Activated gamma-delta T cell treated with Interleukin-2 at 50 U/mL for 16 hours (primary cell): Measurements from ENCODE around the gene ADAMTS14.
"Not testable (repeated sequence)": the region's sequence is repeated elsewhere in the genome, so short reads cannot be mapped to it uniquely, and the experiment has no call there.

Experiments
- DNase-seq: peaks from one replicate; pipeline ENCODE4 v3.0.0-alpha.2; 2020

Gene ADAMTS14

DNA sequence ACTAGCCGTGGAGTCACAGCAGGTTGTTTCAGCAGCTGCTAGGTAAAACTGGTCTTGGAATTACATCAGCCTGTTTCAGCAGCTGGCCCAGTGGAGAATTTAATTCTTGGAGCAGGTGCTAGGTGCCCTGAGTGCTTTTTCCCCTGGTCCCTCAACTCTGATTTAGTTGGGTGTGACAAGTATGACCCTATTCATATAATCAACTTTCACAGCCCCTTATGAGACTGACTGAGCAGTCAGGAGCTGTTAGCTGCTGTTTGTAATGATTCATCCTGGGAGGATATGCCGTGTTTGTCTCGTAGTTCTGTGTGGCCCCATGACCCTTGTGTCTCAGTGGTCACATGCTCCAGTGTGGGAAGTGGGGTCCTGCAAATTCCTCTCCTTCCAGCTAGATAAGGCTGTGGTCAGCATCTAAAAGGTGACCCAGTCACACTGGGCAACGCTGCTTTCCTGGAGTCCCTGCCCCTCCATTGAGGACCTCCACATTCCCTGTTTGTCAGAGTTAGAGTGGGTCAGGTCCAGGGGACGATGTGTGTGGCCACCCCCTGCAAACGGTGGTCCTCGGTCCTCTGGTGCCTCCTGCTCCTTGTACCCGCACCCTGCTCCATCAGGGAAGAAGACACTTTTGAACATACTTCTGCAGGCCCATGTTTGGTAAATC, 84.5 kb downstream of the ADAMTS14 start:
- no peak for DNase-seq

DNA sequence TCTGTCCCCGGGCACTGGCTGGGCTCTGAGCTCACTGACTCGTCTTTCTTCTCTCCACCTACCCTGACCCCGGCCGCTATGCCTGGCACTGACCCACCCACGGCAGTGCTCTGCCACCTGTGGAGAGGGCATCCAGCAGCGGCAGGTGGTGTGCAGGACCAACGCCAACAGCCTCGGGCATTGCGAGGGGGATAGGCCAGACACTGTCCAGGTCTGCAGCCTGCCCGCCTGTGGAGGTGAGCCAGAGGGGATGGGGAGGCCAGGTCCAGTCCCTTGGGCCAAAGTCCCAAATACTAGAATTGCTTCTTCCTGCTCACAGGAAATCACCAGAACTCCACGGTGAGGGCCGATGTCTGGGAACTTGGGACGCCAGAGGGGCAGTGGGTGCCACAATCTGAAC, 85.5 kb downstream of the ADAMTS14 start:
- no peak for DNase-seq

DNA sequence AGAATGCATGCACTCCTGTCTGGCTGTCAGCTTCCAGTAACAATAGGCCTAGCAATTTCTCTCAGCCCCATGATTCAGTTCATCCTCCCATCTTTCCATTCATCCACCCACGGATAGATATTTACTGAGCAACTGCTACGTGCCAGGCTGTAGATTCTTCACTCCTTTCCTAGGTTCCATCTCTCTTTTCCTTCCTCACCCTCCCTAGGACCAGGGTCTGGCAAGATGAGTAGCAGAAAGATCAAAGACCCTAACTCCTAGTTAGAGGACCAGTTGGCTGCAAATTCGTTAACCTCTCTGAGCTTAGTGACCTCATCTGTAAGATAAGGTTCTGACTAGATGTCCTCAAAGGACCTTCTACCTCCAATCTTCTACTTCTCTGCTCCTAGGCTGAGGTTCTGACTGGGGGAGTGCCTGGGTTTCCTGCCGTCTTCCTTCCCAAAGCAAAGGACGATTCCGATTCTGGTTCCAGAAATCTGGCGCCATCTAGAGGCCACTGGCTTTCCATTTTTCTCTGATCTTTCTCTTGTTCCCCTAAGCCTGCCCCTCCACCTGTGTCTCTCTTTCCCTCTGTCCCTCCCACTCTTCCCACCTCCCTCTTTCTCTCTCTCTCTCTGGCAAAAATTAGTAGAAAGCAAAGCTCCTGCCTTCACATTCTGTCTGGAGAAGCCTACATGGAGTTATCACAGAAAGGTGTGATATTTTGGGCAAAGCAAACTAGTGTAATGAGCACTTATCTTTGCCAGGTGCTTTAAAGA, 86.6 kb downstream of the ADAMTS14 start:
- DNase-seq: peak; percentile 70

DNA sequence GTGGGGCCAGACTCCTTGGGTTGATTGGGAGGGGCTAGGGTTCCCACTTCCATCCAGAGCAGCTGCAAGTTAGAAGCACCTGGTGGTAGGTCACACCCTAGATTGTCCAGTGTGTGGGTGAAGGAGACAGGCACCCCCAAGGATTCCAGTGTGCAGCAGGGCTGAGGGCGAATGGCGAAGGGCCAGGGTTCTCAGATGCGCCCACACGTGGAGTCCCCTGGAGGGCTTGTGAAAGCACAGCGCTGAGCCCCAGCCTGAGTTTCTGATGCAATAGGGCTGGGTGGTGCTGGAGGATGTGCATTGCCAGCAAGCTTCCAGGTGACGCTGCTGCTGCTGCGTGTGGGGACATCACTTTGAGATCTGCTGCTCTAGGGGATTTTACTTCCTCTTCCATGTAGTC, 87.5 kb downstream of the ADAMTS14 start:
- DNase-seq: no peak

DNA sequence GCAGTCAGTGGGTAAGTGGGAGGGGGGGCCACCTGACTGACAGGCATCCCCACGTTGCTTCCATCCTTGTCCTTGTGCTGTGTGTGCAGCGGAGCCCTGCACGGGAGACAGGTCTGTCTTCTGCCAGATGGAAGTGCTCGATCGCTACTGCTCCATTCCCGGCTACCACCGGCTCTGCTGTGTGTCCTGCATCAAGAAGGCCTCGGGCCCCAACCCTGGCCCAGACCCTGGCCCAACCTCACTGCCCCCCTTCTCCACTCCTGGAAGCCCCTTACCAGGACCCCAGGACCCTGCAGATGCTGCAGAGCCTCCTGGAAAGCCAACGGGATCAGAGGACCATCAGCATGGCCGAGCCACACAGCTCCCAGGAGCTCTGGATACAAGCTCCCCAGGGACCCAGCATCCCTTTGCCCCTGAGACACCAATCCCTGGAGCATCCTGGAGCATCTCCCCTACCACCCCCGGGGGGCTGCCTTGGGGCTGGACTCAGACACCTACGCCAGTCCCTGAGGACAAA, 88.0 kb downstream of the ADAMTS14 start:
- no peak for DNase-seq

DNA sequence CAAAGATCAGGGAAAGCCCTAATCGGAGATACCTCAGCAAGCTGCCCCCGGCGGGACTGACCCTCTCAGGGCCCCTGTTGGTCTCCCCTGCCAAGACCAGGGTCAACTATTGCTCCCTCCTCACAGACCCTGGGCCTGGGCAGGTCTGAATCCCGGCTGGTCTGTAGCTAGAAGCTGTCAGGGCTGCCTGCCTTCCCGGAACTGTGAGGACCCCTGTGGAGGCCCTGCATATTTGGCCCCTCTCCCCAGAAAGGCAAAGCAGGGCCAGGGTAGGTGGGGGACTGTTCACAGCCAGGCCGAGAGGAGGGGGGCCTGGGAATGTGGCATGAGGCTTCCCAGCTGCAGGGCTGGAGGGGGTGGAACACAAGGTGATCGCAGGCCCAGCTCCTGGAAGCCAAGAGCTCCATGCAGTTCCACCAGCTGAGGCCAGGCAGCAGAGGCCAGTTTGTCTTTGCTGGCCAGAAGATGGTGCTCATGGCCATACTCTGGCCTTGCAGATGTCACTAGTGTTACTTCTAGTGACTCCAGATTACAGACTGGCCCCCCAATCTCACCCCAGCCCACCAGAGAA, 88.8 kb downstream of the ADAMTS14 start:
- no peak for DNase-seq

DNA sequence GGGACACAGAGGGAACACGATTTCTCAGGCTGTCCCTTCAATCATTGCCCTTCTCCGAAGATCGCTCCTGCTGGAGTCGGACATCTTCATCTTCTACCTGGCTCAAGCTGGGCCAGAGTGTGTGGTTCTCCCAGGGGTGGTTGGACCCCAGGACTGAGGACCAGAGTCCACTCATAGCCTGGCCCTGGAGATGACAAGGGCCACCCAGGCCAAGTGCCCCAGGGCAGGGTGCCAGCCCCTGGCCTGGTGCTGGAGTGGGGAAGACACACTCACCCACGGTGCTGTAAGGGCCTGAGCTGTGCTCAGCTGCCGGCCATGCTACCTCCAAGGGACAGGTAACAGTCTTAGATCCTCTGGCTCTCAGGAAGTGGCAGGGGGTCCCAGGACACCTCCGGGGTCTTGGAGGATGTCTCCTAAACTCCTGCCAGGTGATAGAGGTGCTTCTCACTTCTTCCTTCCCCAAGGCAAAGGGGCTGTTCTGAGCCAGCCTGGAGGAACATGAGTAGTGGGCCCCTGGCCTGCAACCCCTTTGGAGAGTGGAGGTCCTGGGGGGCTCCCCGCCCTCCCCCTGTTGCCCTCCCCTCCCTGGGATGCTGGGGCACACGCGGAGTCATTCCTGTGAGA, 89.5 kb downstream of the ADAMTS14 start:
- DNase-seq: no peak

DNA sequence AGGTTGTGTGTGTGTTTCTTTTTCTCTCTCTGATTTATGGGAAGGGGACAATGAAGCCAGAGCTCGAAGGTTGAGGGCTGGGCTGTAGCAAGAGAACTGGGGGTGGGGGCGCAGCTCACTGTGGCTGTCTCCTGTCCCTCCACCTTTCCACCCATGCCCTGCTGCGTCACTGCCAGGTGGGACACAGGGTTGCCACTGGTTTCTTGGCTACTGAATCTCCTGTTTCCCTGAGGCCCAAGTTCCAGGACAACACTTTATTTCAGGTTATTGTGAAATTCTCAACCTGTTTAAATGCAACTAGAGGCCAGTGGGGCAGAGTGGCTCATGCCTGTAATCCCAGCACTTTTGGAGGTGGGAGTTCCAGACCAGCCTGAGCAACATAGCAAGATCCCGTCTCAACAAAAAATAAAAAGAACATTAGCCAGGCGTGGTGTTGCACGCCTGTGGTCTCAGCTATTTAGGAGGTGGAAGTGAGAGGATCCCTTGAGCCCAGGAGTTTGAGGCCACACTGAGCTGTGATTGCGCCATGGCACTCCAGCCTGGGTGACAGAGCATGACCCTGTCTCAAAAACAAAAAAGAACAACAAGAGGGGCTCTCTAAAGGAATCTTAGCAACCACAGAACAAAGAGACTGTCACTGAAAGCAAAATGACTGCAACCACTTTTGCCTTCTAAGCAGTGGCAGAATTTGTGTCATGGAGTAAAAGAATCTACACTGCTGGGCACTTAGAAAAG, 90.3 kb downstream of the ADAMTS14 start:
- no peak for DNase-seq

DNA sequence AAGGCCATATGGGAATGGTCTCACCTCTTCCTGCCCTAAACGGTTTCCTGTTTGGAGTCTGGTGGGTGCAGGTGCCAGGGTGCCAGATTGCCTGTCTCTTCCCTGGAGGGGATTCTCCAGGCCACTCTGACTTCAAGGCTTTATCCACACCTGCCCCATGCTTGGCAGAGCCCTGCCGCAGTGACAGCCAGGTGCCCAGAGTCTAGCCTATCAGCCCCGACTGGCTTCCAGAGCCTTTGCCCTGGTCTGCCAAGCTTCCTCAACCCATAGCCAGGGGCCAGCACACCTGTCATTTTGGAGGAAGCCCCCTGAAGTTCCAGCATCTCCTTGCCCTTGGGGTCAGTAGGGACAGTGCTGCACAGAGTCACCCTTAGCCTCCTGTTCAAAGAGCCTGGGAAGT, 91.3 kb downstream of the ADAMTS14 start:
- DNase-seq: no peak

DNA sequence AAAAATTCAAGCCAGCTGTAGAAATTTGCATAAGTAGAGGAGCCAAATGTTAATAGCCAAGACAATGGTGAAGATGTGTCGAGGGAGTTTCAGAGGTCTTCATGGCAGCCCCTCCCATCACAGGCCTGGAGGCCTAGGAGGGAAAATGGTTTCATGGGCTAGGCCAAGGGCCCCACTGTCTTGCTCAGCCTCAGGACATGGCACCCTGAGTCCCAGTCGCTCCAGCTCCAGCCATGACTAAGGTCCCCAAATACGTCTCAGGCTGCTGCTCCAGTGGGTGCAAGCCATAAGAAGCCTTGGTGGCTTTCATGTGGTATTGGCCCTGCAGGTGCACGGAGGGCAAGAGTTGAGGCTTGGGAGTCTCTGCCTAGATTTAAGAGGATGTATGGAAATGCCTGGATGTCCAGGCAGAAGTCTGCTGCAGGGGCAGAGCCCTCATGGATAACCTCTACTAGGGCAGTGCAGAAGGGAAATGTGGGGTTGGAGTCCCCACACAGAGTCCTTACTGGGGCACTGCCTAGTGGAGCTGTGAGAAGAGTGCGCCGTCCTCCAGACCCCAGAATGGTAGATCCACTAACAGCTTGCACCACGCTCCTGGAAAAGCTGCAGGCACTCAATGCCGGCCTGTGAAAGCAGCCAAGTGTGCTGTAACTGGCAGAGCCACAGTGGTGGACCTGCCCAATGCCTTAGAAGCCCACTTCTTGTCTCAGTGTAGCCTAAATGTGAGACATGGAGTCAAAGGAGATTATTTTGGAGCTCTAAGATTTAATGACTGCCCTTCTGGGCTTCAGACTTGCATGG, 93.7 kb downstream of the ADAMTS14 start:
- no peak for DNase-seq

DNA sequence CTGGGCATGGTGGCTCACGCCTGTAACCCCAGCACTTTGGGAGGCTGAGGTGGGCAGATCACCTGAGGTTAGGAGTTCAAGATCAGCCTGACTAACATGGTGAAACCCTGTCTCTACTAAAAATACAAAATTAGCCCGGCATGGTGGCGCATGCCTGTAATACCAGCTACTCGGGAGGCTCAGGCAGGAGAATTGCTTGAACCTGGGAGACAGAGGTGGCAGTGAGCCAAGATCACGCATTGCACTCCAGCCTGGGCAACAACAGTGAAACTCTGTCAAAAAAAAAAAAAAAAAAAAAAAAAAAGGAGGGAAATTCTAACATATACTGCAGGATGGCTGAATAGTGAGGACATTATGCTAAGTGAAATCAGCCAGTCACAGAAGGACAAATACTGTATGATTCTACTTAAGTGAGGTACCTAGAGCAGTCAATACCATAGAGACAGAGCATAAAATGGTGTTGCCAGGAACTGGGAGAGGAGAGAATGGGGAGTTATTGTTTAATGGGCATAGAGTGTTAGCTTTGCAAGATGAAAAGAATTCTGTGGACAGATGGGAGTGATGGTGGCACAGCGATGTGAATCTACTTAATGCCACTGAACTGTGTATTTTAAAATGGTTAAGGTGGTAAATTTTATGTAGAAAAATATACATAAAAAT, 95.8 kb downstream of the ADAMTS14 start:
- not testable (repeated sequence) for DNase-seq

DNA sequence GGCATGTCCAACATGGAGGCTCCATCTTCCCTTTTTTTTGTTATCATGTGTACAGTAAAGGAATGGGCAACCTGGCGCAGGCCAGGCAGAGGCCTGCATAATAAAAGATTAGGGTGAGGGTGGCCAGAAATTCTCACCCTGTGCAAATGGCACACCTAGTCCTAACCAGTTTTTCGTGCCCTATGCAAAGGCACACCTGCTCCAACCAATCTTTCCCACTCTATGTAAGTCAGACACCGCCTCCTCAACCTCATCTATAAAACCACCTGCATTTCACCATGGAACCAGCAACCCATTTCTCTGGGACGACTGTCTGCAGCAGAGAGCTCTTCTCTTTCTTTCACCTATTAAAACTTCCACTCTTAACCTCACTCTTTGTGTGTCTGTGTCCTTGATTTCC, 96.8 kb downstream of the ADAMTS14 start:
- no peak for DNase-seq

DNA sequence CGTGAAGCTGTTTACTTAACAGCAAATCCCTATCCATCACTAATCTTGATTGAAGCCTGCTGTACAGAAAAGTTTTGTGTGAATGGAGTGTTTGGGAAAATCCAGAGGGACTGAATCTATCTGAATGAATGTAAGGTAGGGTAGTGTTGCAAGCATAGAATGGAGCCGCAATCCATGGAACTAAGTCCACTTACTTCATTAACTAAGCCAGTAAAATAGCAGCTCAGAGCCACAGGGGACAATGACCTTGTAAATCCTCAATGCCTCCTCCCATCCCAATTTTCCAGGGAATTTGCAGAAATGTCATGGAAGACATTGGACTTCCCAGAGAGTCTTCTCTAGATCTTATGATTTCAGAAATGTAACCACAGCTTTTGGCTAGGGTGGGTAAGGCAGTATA, 97.7 kb downstream of the ADAMTS14 start:
- DNase-seq: no peak

DNA sequence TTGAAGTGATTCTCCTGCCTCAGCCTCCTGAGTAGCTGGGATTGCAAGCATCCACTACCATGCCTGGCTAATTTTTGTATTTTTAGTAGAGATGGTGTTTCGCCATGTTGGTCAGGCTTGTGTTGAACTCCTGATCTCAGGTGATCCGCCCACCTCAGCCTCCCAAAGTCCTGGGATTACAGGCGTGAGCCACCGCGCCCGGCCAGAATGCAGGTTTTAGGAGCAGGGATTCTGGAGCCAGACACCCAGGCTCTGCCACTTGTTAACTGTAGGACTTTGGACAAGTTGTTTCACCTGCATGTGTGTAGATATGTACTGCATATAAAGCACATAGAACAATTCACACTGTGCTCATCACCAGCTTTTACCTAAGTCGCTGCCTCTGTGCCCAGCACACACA, 98.2 kb downstream of the ADAMTS14 start:
- DNase-seq: not testable (repeated sequence)

DNA sequence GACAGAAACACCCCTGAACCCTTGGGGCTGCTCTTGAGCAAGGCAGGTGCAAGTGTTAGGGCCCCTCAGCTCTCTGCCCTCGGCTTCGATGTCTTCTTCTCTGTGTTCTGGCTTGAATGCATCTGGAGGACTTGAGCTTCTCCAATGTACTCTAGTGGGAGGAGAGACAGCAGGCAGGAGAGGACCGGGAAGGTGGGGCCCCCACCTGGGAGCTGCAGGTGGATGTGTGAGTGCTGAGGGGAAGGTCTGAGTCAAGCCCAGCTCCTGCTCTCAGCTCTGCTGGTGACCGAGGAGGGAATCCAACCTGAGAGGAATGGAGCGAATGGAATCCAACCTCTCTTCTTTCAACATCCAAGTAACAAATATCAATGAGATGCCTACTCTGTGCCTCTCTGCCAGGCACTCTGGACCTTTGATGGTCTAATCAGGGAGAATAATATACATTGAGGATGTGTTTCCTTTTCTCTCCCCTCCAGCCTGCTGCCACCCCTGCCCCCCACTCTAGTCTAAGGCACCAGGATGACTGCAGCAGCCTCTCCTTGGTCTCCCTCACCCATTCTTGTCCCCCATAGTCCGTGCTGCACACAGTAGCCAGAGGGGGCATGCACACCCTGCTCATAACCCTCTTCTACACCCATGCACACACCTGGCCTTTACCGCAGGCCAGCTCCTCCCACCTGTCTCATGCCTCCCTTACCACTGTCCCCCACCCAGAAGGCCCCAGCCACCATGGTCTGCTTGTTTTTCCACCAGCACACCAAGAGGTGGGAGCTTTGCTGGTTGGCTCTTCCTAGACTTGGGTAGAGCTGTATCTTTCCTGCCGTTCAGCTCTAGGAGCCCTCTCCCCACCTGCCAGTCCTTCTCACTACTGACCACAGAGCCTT, 99.2 kb downstream of the ADAMTS14 start:
- DNase-seq: no peak

DNA sequence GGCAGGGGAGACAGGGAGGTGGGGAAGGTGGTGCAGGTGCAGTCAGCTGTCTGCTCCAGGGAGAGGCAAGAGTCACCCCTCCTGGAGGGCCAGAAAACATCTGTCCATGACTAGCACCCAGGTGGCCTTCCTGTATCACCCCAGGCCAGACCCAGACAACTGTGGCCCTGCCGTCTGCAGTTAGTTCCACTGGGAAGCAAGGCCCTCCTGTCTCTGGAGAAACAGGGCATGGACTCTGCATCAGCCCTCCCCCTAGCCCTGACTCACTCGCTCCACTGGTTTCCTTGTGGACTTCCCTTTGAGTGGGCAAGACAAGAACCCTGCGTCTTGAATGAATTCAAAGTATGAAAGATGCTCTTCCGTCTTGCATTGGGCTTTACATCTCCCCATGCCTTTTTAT, 100.3 kb downstream of the ADAMTS14 start:
- DNase-seq: no peak

DNA sequence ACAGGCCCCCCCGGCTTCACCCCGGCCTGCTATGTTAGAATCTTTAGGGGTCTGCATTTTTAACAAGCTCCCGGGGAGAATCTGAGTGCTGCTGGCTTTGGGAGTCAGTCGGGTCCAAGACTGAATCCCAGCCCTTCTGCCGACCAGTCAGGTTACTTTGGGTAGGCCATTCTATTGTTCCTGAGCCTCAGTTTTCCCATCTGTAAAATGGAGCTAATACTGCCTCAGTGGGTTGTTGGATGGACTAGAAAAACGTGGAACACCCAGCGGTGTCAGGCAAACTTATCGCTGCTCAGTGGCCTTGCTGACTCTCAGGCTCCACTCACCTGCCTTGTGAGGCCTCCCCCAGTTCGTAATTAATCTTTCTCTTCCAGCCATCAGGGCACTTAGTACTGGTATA, 101.2 kb downstream of the ADAMTS14 start:
- DNase-seq: no peak

DNA sequence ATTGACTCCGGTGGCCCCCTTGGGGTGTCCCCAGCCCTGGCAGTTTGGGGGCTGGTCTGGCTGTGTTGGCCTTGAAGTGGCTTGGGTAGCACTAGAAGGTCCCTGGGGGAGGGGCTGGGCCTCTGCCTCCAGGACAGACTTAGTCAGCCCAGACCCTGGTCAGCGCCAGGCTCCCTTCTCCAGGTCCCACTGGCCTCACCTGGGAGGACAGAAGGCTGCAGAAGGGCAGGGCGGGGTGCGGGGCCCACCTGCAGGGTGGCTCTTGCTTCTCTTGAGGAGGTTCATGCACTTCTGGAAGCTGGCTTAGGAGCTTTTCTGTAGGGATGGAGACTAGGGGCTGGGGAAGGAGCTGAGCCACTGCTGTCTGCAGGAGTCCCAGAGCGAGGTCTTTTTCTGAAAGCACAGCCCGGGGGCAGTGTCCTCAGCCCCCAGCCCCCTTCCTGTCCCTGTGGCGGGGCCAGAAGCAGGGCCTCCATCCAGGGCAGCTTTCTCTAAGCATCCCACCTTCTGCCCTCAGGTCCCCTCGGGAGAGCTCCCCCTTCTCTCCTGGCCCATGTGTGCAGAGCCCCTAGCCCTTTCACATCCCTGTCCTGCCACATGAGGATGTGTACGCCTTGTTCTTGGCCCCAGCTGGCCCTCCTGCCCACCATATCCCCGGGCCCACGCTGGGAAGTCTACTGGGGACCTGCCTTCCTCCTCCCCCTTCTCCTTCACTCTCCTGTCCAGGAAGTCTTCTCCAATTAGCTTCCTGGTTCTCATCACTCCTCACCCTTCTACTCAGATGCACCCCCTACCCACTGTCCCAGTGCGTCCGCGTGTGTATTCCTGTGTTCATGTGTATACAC, 101.9 kb downstream of the ADAMTS14 start:
- DNase-seq: no peak
